Measurements from ENCODE around the gene UBA6. TPM values are rescaled to one million over a fixed set of nuclear protein-coding genes. Genes with fewer than 3 reads are reported as not detected.
"Not testable (repeated sequence)": the region's sequence is repeated elsewhere in the genome, so short reads cannot be mapped to it uniquely, and the experiment has no call there.

The UBA6 gene
- total RNA-seq, 4 donors from 2014 or later, result 49.4 to 81.9 (median 56.3) TPM

DNA sequence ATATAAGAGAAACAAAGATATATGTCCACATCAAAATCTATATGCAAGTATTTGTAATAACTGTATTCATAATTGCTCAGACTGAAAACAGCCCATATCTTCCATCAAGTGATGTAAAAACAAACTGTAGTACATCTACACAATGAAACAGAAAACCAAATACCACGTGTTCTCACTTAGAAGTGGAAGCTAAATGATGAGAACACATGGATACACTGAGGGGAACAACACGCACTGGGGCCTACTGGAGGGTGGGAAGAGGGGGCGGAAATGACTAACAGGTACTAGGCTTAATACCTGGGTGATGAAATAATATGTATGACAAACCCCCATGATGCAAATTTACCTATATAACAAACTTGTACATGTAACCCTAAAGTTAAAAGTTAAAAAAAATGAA is 42.7 kb downstream of the UBA6 start:
- TF ChIP-seq POLR2A (IDR thresholded peaks at IDR 0.05) (no peak), POLR2AphosphoS5 (IDR thresholded peaks at IDR 0.05) (no peak)
- no peaks in the 10 kb centered on the region for H3K4me1 ChIP-seq
- WGBS, result 94% methylated on average over 3 of the region's 3 CpGs
- no peak overlapping the region for H3K4me3 ChIP-seq
- no peaks in the 10 kb centered on the region for H3K9me3 ChIP-seq
- peaks cover 61% of the 10 kb centered on the region for H3K36me3 ChIP-seq
- no peak overlapping the region for H3K27ac ChIP-seq
- H3K27me3 ChIP-seq, result no peaks in the 10 kb centered on the region
- DNase-seq (ENCODE audit: low spot score in 2 of 2), result no peak

DNA sequence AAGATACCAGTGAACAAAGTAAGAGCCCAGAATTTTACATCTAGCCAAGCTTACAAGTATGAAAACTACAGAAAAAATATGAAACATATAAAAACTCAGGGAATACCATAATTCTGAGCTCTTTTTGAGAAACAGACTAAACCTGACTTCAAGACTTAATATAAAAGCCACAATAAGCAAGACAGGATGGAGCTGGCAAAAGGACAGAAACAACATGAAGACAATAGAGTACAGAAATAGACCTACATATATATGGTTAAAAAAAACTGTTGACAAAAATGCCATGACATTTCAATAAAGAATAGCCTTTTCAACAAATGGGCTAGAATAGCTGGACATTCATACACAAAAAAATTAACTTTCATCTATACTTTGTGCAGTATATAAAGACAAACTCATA is 49.4 kb downstream of the UBA6 start:
- DNase-seq (ENCODE audit: low spot score in 2 of 2), result no peak
- Histone ChIP-seq H3K4me3 (no peak overlapping the region), H3K36me3 (peaks cover 25% of the 10 kb centered on the region), H3K27me3 (no peaks in the 10 kb centered on the region), H3K27ac (no peak overlapping the region), H3K9me3 (no peaks in the 10 kb centered on the region), H3K4me1 (no peaks in the 10 kb centered on the region)
- TF ChIP-seq POLR2A (IDR thresholded peaks at IDR 0.05) (no peak), POLR2AphosphoS5 (IDR thresholded peaks at IDR 0.05) (no peak)
- TF ChIP-seq, protein P1, sequence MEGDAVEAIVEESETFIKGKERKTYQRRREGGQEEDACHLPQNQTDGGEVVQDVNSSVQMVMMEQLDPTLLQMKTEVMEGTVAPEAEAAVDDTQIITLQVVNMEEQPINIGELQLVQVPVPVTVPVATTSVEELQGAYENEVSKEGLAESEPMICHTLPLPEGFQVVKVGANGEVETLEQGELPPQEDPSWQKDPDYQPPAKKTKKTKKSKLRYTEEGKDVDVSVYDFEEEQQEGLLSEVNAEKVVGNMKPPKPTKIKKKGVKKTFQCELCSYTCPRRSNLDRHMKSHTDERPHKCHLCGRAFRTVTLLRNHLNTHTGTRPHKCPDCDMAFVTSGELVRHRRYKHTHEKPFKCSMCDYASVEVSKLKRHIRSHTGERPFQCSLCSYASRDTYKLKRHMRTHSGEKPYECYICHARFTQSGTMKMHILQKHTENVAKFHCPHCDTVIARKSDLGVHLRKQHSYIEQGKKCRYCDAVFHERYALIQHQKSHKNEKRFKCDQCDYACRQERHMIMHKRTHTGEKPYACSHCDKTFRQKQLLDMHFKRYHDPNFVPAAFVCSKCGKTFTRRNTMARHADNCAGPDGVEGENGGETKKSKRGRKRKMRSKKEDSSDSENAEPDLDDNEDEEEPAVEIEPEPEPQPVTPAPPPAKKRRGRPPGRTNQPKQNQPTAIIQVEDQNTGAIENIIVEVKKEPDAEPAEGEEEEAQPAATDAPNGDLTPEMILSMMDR (IDR thresholded peaks at IDR 0.05), result no peak

DNA sequence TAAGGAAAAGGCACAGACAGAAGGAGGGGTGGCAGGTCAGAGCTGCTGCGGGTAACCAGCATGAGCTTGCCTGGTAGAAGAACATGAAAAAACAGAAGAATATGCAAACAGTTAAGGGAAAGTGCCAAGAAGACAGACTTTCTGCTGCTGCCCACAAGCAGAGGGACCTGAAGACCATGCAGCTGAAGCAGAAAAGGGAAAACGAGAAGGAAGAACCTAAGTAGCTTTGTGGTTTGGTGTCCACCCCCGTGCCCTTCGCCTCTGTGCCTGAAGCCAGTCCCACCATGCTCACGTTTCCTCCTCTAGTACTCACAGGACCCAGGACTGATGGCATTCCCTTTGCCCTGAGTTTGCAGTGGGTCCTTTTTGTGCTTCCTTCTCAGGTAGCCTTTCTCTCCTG is 62.8 kb downstream of the UBA6 start:
- WGBS, result 79% methylated on average over 5 of the region's 5 CpGs
- Histone ChIP-seq H3K9me3 (no peaks in the 10 kb centered on the region), H3K27ac (no peak overlapping the region), H3K4me3 (no peak overlapping the region), H3K36me3 (peaks cover 49% of the 10 kb centered on the region), H3K4me1 (no peaks in the 10 kb centered on the region), H3K27me3 (no peaks in the 10 kb centered on the region)
- TF ChIP-seq POLR2AphosphoS5 (IDR thresholded peaks at IDR 0.05) (no peak), EP300 (IDR thresholded peaks at IDR 0.05) (no peak), POLR2A (IDR thresholded peaks at IDR 0.05) (no peak)
- TF ChIP-seq, protein P1 (IDR thresholded peaks at IDR 0.05), result no peak
- no peak for DNase-seq (ENCODE audit: low spot score in 2 of 2)

DNA sequence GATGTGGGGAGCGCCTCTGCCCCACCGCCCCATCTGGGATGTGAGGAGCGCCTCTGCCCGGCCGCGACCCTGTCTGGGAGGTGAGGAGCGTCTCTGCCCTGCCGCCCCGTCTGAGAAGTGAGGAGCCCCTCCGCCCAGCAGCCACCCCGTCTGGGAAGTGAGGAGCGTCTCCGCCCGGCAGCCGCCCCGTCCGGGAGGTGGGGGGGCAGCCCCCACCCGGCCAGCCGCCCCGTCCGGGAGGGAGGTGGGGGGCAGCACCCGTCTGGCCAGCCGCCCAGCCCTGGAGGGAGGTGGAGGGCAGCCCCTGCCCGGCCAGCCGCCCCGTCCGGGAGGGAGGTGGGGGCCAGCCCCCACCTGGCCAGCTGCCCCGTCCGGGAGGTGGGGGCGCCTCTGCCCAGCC is 64.0 kb downstream of the UBA6 start:
- H3K4me3 ChIP-seq; DNase-seq (ENCODE audit: low spot score in 2 of 2); H3K4me1 ChIP-seq; H3K9me3 ChIP-seq; H3K27me3 ChIP-seq; H3K27ac ChIP-seq: not testable (repeated sequence)
- 95% methylated on average over 15 of the region's 30 CpGs for WGBS
- H3K36me3 ChIP-seq, result peaks cover 60% of the 10 kb centered on the region

DNA sequence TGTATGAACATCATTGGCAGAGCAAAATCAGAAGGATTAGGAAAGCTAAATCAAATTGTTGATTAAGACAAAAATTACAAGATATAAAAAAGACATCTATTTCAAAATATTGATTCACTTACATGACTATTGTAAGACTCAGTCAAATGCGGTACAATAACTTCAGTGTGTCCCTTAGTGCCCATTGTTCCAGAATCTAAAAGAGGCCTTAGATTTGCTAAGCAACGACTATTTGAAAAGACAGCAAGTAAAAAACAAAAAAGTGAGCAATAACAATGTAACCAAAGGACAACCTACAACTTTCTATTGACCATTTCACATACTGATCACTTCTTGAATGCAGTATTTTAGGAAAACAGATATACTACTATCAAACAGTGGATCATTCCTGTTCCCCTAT is 65.6 kb downstream of the UBA6 start:
- no peak for TF ChIP-seq POLR2AphosphoS5 (IDR thresholded peaks at IDR 0.05)
- Histone ChIP-seq H3K27ac (no peak overlapping the region), H3K36me3 (peaks cover 71% of the 10 kb centered on the region), H3K9me3 (no peaks in the 10 kb centered on the region), H3K4me1 (no peaks in the 10 kb centered on the region), H3K4me3 (no peak overlapping the region), H3K27me3 (no peaks in the 10 kb centered on the region)
- no peak for DNase-seq (ENCODE audit: low spot score in 2 of 2)
- 94% methylated on average over 2 of the region's 2 CpGs for WGBS

DNA sequence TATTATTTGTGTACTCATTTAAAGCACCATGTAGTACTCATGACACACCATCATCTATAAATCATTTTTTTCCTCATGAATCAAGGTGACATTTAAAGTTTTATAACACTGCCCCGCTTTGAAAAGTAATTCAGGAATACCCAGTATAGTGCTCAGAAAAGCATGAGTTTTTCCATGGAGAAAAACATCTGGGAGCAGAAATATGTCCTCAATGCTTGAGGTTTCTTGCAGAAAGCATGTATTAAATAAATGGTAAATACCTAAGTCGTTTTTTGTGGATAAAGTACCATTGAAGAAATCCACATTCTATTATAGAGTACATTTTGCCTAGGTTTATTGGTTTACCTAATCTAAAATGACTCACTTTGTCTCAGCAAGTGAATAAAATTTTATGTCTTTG is 66.2 kb downstream of the UBA6 start:
- 81% methylated on average over 2 of the region's 2 CpGs for WGBS
- Histone ChIP-seq H3K27ac (no peak overlapping the region), H3K4me1 (no peaks in the 10 kb centered on the region), H3K4me3 (no peak overlapping the region), H3K9me3 (no peaks in the 10 kb centered on the region), H3K27me3 (no peaks in the 10 kb centered on the region), H3K36me3 (peaks cover 72% of the 10 kb centered on the region)
- TF ChIP-seq POLR2AphosphoS5 (IDR thresholded peaks at IDR 0.05), result no peak
- no peak for TF ChIP-seq POLR2A (IDR thresholded peaks at IDR 0.05)
- TF ChIP-seq EP300 (IDR thresholded peaks at IDR 0.05), result no peak
- TF ChIP-seq, protein P1 (IDR thresholded peaks at IDR 0.05), result no peak
- DNase-seq (ENCODE audit: low spot score in 2 of 2), result no peak

DNA sequence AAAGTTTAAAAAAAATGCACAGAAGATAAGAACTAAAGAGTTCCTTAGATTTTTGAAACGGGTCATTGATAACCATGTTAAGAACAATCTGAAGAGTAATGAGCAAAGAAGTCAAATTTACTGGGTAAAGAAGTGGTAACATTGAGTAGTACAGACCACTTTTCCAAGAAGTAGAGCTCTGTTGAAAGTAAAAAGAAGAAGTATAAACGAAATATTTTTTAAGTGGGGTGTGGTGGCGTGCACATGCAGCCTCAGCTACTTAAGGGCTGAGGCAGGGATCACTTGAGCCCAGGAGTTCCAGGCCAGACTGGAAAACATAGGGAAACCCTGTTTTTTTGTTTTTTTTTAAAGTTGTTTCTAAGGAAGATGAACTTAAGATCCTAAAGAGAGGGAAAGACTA is 68.5 kb downstream of the UBA6 start:
- WGBS, result 83% methylated on average over 3 of the region's 3 CpGs
- peaks cover 75% of the 10 kb centered on the region for H3K36me3 ChIP-seq

More for the DNA sequence above, 68.5 kb downstream of the UBA6 start:
- no peak for DNase-seq (ENCODE audit: low spot score in 2 of 2)
- H3K27me3 ChIP-seq, result no peaks in the 10 kb centered on the region
- TF ChIP-seq POLR2A (IDR thresholded peaks at IDR 0.05) (no peak), POLR2AphosphoS5 (IDR thresholded peaks at IDR 0.05) (no peak), EP300 (IDR thresholded peaks at IDR 0.05) (no peak)
- TF ChIP-seq, protein P1 (IDR thresholded peaks at IDR 0.05), result no peak
- H3K4me1 ChIP-seq, result no peaks in the 10 kb centered on the region
- H3K4me3 ChIP-seq, result no peak overlapping the region
- no peaks in the 10 kb centered on the region for H3K9me3 ChIP-seq
- H3K27ac ChIP-seq, result no peak overlapping the region

Data from suprapubic skin (tissue), 4 donors.